HT-29 (cell line): ENCODE data around the gene WAC. TPM values are rescaled to one million over a fixed set of nuclear protein-coding genes. Genes with fewer than 3 reads are reported as not detected.

ENCODE experiments used
- DNase-seq: peaks from one replicate; pipeline ENCODE4 v3.0.0-alpha.2; 2015; ENCODE audit warnings: low spot score
- small RNA-seq: library from RNA; depleted of rRNA; stranded (forward); fragments of <200 nt; gene quantifications from one replicate; pipeline ENCODE3, GENCODE V24; 2014
- total RNA-seq: library from RNA; depleted of rRNA; stranded (reverse); fragments of >200 nt; shearing (Covaris generic); gene quantifications from 2 replicates; pipeline ENCODE4 v1.2.3, GENCODE V29; 2014; rRNA removed

The WAC gene
- total RNA-seq, 1 experiment from 2014 or later = 47.9 TPM

- DNase-seq = no peak
Observed at GRCh38 chr10:28666751-28667467, 134.0 kb downstream of the WAC start.

DNA sequence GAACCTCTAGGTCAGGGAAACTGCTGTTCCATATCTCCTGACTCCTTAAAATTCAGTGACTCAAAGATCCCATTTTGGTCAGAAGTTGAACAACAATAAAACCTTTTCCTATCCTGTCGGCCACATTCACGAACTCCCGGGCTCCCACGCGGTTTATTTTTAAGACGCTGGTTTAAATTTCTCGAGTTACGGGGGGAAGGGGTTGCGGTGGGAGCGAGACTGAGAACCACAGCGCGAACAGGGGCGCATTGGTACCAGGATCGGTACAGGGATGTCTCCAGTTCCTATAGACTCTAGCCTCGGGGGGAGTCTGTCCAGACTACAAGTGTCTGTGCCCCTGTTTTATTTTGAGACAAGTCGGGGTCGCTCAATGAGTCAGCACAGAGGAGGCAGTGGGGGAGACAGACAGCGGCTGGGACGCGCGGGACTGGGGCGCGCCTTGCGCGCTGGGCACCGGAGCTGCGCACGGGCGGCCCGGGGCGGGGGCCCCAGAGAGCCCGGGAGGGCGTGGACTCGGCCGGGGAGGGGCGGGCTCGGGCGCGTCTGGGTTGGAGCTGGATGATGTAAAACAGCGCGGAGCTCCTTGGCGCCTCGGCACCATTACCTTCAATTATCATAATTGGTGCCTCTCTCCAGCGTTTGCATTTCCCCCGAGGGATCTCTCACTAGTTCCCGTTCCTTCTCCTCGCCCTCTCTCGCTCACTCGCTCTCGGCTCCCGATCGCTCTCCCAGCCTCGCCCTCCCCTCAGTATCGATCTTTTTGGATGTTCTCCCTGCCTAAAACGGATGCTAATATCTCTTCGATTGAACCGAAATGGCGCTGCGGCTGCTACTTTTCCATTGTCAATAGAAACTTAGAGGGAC lies 135.7 kb downstream of the WAC start:
- no peak for DNase-seq

DNA sequence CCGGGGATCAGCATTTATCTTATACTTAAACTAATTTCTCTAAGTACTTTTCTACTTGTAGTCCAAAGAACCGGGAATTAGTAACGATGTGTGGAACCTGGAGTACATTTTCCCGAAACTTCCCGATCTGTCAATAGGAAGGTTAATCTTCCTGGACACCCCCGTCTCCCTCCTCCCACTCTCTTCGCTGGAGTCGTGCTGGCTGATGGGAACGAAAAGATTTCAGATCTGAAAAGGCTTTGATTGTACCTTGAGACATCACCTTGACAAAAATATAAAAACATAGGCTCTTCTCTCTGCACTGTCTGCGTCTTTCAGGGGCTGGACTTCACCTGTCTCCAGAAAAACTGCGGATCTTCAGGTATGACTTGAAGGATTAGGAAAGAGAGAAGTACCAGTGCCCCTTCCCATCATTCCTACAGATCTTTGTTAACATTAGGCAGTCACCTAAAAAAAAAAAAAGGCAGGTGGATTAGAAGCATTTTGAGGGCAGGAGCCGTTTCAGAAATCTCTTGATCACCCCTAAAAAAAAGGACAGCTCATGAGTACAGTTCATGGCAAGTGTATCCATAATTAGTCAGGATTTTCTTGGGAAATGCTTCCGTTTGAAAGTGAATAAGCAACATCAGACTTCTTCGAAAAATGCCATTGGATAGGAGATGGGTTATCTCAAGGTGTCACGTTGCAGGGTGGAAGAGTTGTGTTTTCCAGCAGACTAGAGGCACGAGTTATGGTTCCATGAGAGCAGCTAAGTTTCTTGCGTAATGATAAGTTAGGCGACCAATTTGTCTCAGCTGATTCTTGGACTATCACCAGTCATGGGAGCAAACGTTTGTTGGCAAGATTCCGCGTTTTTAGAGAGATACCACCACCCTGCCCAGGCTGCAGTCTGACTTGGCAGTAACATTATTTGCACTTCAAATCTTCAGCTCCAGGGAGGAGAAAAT lies 136.6 kb downstream of the WAC start:
- no peak for DNase-seq

Small RNA genes within 50 kb of the gene (small RNA-seq; reads per million reads assigned to genes)
- gene RNU4ATAC6P (not detected), gene RNU6-1067P (not detected)

Other genes starting within 250 kb of the WAC start
- 2.2 and 4.5 TPM in 2 replicates for gene MPP7, start 230.1 kb upstream of the WAC start, total RNA-seq
- gene BAMBI, start 144.4 kb downstream of the WAC start, total RNA-seq = 0.68 and 1.4 TPM in 2 replicates